Measurements from ENCODE around the gene ARID5B.

The ARID5B gene

DNA sequence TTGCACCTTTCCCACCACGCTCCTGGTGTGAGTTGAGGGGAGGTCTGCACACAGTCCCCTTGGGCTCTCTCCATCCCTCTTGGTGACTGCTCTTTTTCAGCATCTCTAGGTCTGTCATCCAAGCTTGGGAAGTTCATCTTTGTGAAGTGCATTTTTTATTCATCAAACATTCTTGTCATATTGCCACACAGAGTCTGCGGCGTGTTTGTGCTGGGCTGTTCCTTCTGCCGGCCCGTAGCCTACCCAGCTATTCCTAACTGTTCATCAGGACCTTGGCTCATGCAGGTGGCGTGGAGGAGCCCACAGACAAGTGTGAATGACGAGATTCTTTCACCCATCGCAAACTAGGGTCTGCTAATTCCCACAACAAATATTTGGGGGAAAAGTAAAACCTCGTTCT is 202.4 kb downstream of the ARID5B start:
- no peak for DNase-seq (ENCODE audit: low spot score)

DNA sequence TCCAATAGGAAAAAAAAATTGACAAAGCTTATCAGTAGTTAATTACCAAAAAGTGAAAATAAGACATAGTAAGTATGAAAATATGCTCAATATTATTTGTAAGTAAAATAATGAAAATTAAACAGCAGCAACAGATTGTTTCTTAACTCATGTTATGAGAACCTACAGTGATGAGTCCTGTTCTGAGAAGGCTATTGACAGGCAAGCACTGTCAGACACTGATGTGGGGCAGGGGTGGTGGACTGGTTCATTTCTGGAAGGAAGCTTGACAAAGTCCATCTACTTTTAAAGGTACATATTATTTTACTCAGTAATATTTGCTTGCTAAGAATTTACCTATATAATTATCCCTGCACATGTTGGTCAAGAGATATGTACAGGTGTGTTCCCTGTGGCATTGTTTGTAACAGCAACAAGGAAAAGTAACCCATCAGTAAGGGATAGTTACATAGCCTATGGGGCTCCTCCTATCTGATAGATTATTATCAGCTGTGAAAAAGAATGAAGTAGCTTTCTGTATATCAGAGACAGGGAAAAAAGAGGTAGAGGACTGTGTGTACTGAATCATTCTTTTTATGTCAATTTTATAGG is 205.5 kb downstream of the ARID5B start:
- no peak for DNase-seq (ENCODE audit: low spot score)

- DNase-seq (ENCODE audit: low spot score), result no peak
Measured at GRCh38 chr10:62108759-62109586, 207.5 kb downstream of the ARID5B start.

DNA sequence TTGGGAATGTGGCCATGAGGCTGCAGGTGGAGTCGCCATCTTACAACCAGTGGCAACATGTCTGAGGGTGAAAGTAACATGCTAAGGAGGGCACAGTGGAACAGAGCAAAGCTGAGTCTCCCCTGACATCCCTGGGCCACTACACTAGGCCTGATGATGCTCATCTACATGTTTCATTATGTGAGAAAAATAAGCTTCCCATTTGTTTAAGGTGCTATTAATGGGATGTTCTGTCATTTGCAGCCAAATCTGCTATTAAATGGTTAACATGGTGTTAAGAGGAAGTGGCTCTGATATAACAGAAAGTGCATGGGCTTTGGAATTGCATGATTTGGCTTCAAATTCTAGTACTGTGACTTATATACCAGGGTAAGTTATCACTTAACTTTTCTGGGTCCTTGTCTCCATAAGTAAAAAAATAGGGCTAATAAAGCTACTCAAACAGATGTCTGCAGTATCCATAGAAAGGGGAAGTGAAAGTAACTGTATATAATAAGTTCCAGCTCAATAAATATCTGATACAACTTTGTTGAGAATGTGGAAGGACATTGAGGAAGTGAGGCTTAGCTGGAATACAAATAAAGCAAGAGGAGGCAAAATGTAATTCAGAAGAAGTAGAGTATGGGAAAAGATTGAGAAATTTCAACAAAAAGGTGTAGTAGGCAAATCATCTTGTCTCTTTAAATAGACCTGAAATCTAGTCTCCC is 208.2 kb downstream of the ARID5B start:
- DNase-seq (ENCODE audit: low spot score), result no peak

DNA sequence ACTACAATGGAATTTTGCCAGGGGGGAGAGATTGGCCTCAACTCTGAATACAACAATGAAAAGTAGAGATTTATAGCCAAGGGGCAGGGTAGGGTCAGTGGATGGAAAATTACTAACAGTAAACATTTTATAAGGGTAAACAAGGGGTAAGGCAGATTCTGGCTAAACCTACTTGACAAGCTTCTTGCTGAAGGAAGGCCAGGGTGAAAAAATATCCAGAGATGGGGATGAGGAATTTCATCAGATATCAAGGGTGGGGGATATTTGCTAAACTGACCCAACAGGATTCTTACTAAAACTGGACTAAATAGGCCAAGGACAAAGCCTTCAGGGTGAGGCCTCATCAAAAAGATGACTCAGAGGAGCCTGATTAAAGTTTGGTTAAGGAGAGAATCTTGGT is 210.8 kb downstream of the ARID5B start:
- no peak for DNase-seq (ENCODE audit: low spot score)

DNA sequence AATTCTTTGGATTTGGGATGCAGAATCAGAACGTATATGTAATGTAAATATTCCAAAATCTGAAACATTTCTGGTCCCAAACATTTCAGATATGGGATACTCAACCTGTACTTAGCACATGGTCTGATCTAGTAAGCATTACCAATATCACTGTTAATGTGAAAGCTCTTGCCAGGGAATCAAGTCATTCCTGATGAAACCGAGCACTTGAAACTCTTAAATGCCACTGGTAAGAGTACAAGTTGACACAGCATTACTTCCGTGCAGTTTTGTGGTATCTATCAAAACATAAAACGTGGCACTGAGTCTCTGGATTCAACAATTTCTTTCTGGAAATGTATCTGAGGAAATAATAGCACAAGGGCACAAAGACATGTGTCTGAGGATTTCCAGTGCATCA is 211.5 kb downstream of the ARID5B start:
- DNase-seq (ENCODE audit: low spot score), result no peak

- DNase-seq (ENCODE audit: low spot score), result no peak
Measured at GRCh38 chr10:62113680-62114079, 212.2 kb downstream of the ARID5B start.

GRCh38 chr10:62115321-62115720 is 213.8 kb downstream of the ARID5B start:
- DNase-seq (ENCODE audit: low spot score), result no peak

DNA sequence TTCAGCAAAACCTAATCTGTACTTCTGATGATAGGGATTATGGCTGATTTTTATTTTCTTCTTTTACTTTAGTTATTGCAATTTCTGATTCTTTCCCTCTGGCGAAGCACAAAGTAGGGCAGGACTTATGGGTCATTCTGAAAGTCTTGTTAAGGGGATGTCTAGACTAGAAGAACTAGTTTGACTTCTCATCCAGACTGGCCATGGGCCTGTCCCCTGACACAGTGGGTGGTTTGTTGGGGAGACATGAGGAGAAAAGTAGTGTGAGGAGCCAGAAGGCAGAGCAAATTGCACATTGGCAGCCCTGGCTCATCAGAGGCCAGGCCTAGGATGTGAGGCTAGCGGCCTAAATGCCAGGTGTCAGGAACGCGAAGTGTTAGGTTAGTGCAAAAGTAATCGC is 214.3 kb downstream of the ARID5B start:
- no peak for DNase-seq (ENCODE audit: low spot score)

- DNase-seq (ENCODE audit: low spot score), result no peak
Measured at GRCh38 chr10:62116896-62117295, 215.4 kb downstream of the ARID5B start.

DNA sequence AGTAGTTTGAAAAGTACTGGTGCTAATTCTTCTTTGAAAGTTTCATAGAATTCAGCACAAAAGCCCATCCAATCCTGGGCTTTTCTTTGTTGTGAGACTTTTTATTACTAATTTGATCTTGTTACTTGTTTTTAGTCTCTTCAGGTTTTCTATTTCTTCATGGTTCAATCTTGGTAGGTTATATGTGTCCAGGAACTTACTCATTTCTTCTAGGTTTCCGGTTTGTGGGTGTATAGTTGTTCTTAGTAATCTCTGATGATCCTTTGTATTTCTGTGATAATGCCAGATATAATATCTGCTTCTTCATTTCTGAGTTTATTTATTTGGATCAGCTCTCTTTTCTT is 219.7 kb downstream of the ARID5B start:
- DNase-seq (ENCODE audit: low spot score), result no peak

DNA sequence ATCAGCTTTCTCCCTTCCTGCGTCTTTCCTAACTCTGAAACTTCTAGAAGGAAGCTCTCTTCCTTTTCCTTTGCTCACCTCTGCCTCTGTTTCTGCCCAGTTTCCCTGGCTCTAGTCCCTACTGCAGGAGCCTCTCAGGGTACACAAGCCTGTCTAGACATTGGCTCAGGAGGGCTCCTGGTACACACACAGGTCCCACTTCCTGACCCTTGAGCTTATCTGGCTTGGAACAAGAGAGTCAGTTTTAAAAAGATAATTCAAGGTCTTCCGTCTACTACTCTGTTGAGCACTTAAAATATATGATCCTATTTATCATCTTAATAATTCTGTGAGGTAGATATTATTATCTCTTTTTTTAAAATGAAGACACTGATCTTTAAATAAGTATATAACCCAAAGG is 226.5 kb downstream of the ARID5B start:
- DNase-seq (ENCODE audit: low spot score), result no peak

DNA sequence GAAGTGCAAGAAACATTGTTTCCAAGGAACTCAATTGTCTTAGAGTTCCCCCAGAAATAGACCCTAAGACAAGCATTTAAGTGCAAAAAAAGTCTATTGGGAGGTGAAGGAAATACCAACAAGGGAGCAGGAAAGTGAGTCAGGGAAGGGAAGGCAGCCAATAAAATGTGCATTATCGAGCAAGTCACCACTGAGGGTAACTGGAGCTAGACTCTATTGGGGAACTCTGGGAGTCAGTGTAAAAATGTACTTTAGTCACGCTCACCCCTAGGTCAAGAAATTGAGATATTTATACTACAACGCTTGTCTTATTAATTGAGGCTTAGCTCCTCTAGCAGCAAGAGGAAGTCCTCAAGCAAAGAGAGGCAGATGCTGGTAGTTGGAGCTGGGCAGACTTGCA is 229.4 kb downstream of the ARID5B start:
- DNase-seq (ENCODE audit: low spot score), result peak; percentile 75

GRCh38 chr10:62131724-62132123 is 230.2 kb downstream of the ARID5B start:
- DNase-seq (ENCODE audit: low spot score), result no peak

GRCh38 chr10:62133618-62134017 is 232.1 kb downstream of the ARID5B start:
- DNase-seq (ENCODE audit: low spot score), result no peak

GRCh38 chr10:62136931-62137330 is 235.4 kb downstream of the ARID5B start:
- DNase-seq (ENCODE audit: low spot score), result no peak
